ENCODE measurements around the gene TNS2.
"Not testable (repeated sequence)": the region's sequence is repeated elsewhere in the genome, so short reads cannot be mapped to it uniquely, and the experiment has no call there.

The TNS2 gene

GRCh38 chr12:53090554-53090953 lies 40.7 kb downstream of the TNS2 start:
- FAIRE-seq = no peak
- no peak for DNase-seq (ENCODE audit: insufficient read length, low spot score)

- FAIRE-seq (no peak), DNase-seq (ENCODE audit: insufficient read length, low spot score) (no peak)
These were observed 41.9 kb downstream of the TNS2 start for GRCh38 chr12:53091756-53092155.

- no peak for FAIRE-seq
- no peak for DNase-seq (ENCODE audit: insufficient read length, low spot score)
These were observed 44.0 kb downstream of the TNS2 start for GRCh38 chr12:53093777-53094393.

- no peak for DNase-seq (ENCODE audit: insufficient read length, low spot score)
- FAIRE-seq = no peak
These were observed 44.5 kb downstream of the TNS2 start for GRCh38 chr12:53094394-53094787.

DNA sequence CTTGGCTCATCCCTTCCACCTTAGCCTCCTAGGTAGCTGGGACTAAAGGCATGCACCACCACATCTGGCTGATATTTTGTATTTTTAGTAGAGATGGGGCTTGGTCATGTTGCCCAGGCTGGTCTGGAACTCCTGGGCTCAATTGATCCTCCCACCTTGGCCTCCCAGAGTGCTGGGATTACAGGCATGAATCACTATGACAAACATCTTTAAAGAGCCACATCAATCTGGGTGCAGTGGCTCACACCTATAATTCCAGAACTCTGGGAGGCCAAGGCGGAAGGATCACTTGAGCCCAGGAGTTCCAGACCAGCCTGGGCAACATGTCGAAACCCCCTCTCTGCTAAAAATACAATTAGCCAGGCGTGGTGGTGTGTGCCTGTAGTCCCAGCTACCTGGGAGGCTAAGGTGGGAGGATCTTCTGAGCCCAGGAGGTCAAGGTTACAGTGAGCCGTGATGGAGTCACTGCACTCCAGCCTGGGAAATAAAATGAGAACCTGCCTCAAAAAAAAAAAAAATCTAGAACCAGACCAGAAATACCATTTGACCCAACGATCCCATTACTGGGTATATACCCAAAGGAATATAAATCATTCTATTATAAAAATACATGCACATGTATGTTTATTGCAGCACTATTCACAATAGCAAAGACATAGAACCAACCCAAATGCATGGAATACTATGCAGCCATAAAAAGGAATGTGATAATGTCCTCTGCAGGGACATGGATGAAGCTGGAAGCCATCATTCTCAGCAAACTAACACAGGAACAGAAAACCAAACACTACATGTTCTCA lies 45.1 kb downstream of the TNS2 start:
- not testable (repeated sequence) for DNase-seq (ENCODE audit: insufficient read length, low spot score); FAIRE-seq

- not testable (repeated sequence) for FAIRE-seq; DNase-seq (ENCODE audit: insufficient read length, low spot score)
These were observed 45.7 kb downstream of the TNS2 start for GRCh38 chr12:53095596-53095895.

DNA sequence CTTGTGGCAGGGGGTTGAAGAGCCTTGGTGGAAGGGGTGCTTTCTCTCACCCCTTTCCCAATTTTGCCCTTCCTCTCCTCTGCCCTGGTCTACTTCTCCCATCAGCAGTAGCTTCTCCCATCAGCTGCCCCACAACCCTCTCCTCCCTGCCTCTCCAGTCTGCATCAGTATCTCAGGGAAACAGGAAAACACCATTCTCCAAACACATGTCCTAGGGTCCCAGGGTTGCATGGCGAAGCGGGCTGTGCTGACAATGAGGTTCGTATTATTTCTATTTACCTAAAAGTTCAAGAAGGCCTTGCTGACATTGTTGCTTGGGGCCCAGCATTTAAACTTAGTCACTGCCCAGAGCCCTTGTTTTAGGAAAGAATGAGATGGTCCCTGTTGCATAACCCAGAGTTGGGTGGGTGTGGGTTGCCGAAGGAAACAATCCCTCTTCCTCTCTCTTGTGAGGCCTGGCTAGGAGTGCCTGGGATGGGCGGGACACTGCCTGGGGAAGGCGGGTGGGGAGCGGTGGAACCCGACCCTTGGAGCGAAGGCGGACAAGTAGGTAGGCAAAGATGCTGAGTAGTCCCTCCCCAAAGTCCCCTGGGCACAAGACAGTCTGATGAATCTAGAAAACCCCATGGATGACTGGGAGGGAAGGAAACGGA lies 46.4 kb downstream of the TNS2 start:
- FAIRE-seq = peak; percentile 64

GRCh38 chr12:53096759-53097158 lies 46.9 kb downstream of the TNS2 start:
- DNase-seq (ENCODE audit: insufficient read length, low spot score) (no peak), FAIRE-seq (no peak)

More for the DNA sequence above, 46.4 kb downstream of the TNS2 start:
- peak; percentile 41 for DNase-seq (ENCODE audit: insufficient read length, low spot score)

DNA sequence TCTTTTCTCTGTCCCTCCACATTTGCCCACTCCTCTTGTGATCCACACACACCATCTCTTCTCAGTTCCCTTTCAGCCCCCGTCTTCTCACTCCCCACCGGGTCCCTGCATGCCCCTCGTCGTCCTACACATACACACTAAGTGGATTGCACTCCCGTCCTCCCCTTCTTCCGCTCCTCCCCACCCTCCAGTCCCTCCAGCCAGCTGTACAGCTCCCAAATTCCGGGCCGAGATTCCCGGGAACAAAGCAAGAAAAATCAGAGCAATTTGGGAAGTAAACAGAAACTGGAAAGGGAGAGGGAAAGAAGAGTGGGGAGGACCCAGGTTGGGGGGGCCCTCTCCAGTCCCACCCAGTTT lies 47.3 kb downstream of the TNS2 start:
- FAIRE-seq = no peak
- peak; percentile 45 for DNase-seq (ENCODE audit: insufficient read length, low spot score)

- DNase-seq (ENCODE audit: insufficient read length, low spot score) = peak; percentile 30
- peak; percentile 58 for FAIRE-seq
These were observed 47.9 kb downstream of the TNS2 start, which contains the start of gene IGFBP6 for GRCh38 chr12:53097564-53098353. TSS of gene IGFBP6 (plus strand) at chr12:53097667. CDS start at chr12:53097718, 51 bp downstream.

DNA sequence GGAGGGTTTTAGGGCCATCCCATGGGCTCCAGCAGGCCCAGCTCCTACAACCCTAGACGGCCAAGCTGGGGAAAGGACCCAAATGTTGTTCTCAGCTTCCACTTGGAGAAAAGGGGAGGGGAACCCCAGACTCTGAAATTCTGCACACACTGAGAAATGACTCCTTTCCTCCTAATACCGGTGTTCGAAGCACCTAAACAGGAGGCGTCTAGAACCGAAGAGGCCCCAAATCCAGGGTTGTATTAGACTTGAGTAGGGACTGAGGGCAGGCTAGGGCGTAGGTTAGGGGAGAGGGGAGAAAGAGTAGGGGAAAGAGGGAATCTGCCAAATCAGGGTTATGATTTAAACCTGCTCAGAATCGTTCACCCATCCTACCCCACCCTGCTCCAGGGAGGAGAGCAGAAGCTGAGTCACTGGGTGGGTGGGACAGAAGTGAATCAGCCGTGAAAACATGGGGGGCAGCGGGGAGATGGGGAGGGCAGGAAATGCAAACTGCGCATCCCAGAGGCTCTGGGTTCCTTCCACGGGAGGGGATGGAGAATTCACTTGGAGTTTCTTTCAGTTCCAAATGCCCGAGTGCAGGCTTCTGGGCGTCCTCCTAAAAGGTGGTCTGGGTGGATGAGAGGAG lies 48.6 kb downstream of the TNS2 start:
- DNase-seq (ENCODE audit: insufficient read length, low spot score) = peak; percentile 73
- FAIRE-seq = peak; percentile 51

DNA sequence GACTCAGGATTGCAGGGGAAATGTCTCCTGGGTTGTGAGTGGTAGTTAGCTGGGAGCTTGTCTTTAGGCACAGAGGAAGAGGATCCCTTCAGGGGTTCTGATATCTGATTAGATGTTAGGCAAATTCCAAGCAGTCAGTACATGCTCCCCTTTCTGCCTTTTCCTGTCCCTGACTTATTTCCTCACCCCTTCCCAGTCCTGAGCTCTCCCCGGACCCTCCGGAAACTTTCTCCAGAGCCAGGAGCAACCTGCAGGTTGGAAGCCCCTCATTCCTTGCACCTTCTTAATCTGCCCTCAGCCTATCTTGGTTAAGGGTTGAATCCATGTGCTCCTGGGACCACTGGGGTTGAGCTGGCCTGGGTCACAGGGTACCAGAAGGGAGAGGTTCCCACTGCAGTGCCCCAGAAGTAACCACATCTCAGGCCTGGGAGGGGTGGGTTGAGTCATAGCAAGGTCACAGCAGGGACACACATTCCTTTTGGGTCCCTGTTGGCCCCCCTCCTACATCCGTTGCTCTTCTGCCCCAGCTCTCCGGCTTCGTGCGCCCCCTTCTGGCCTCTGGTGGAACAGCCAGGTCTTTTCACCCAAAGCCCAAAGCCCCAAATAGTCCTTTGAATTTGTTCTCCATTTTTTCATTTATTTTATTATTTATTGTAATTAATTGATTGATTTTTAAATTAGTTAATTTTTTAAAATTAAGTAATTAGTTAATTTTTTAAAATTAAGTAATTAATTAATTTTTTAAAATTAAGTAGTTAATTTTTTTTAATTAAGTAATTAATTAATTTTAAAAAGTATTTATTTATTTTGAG lies 49.4 kb downstream of the TNS2 start:
- DNase-seq (ENCODE audit: insufficient read length, low spot score) (peak; percentile 97), FAIRE-seq (peak; percentile 70)

GRCh38 chr12:53100466-53101151 lies 50.7 kb downstream of the TNS2 start:
- DNase-seq (ENCODE audit: insufficient read length, low spot score) (no peak), FAIRE-seq (no peak)

DNA sequence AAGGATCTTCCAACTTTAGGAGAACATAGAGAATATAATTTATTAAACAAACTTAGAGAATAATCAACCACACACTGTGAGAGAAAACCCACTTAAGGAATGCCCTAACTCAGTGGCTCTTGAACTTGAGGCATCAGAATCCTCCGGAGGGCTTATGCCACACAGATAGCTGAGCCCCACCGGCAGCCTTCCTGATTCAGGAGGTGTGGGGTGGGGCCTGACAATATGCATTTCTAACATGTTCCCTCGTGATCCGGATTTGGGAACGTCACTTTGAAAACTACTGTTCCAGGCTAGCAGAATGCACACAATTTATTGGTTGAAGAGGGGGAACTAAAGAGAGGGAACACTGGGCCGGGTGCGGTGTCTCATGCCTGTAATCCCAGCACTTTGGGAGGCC lies 51.4 kb downstream of the TNS2 start:
- no peak for FAIRE-seq
- no peak for DNase-seq (ENCODE audit: insufficient read length, low spot score)

DNA sequence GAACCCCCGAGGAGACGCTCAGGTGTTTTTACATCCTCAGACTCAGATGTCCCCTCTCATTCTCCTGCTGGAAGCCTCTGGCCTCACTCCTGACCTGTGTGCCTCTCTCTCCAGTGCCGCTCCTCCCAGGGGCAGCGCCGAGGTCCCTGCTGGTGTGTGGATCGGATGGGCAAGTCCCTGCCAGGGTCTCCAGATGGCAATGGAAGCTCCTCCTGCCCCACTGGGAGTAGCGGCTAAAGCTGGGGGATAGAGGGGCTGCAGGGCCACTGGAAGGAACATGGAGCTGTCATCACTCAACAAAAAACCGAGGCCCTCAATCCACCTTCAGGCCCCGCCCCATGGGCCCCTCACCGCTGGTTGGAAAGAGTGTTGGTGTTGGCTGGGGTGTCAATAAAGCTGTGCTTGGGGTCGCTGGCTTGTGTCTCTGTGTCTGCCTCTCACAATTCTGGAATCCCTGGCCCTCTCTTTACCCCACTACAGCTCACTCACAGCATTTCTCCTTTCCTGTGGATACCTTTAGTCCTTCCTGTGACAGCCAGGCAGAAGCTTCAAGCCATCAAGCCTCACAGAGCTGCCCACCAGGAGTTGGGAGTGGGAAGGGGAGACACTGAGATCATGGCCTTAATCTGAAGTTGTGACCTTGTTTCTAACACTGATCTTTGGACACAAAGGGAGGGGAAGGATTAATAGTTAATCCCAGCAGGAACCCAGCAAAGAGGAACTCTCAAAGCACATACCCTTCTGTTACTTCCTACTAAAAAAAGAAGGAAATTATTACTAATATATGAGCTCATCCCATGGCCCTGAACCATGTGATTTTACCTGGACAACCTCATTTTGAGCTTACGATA lies 52.3 kb downstream of the TNS2 start:
- DNase-seq (ENCODE audit: insufficient read length, low spot score) = no peak

DNA sequence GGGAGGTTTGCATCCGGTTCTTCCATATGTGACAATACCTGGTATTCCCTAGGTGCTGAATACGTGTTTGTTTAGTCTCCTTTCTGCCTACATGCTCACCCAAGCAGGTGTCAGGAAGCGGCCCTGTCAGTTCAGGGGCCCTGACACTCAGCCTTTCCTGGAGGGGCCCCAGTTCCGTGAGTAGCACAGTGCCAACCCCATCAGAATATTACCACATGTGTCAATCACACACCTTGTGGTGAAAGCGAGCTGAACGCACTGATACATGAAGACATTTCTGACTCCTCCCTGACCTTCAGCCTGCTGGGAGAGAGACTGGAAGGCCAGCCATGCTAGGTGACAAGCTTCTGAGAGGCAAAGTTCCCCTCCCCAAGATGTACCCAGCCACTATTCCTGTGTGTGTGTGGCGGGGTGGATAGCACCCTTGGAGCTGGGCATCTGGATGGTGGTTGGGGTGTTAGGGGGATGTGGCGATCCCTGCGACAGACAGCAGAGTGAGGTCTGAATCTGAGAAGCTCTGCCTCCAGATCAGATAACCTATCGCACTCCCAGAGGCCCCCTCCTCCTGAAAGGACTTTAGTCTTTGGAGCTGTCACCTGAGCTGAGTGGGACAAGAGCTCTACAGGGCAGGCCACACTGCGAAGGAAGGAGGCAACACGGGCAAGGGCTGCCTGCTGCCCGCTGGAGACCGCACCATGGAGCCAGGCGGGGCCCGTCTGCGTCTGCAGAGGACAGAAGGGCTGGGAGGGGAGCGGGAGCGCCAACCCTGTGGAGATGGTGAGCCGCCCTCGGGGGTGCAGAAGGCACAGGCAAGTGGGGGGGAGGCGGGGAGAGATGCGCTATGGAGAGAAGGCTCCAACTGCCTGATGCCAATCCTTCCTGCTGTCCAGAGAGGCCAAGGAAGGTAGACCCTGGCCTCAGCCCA lies 53.3 kb downstream of the TNS2 start, which contains the start of gene SOAT2:
SOAT2 (plus strand) TSS at position 604 of the 925 bp plus-strand sequence; CDS start at position 696, 92 bp downstream.
- FAIRE-seq (no peak), DNase-seq (ENCODE audit: insufficient read length, low spot score) (no peak)

More for the DNA sequence above, 52.3 kb downstream of the TNS2 start:
- no peak for FAIRE-seq

DNA sequence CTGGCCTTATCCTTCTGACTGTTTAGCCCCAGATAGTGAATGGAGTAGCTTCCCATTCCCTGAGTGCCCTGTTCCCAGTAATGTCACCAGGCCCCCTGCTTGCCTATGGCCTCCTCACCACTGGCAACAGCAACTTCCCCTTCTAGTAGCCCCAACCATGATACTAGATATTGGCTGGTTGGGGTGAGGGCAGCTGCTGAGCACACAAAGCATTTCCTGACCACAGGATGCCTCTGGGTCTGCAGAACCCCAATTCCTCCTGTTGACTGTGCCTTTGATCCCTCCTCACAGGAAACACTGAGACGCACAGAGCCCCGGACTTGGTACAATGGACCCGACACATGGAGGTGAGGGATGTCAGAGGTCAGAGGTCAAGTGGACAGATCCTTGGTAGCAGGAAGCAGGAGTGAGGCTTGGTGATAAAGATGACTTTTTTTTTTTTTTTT lies 54.0 kb downstream of the TNS2 start:
- DNase-seq (ENCODE audit: insufficient read length, low spot score) (no peak), FAIRE-seq (no peak)

Data from HTR-8/SVneo (cell line).